SK-N-SH (cell line): ENCODE data around the gene KBTBD8. TPM values are rescaled to one million over a fixed set of nuclear protein-coding genes. Genes with fewer than 3 reads are reported as not detected.

Source experiments
- CTCF ChIA-PET: fragments of 300-600, 350-600 bp; formaldehyde crosslinking; extraction: SDS; loops from one replicate; lab custom pipeline; 2021; lab: Yijun Ruan, JAX
- POLR2A ChIA-PET: fragments of 350-600 bp; sonication (Branson Sonifier 250); formaldehyde crosslinking; extraction: SDS; loops from one replicate; lab custom pipeline; 2020; ENCODE audit warnings: antibody characterized with exemption, inconsistent platforms; lab: Yijun Ruan, JAX
- DNase-seq: peaks from one replicate; pipeline ENCODE4 v3.0.0; 2012
- H2AFZ ChIP-seq: fragments of 200-600 bp; sonication (generic); 2 replicates; pipeline ENCODE4 v1.8.1; 2016; ENCODE audit warnings: antibody characterized with exemption, mild to moderate bottlenecking, low read depth
- H3F3A ChIP-seq: fragments of 200-600 bp; sonication (generic); replicated peaks from 2 replicates; pipeline ENCODE3; 2016; ENCODE audit warnings: antibody characterized with exemption, mild to moderate bottlenecking; ENCODE audit not compliant: insufficient read depth
- H3K27ac ChIP-seq, 2 experiments: fragments of 200-500 bp in 1 of 2; fragments of 200-600 bp in 1 of 2; sonication (Bioruptor generic) in 1 of 2; sonication (generic), shearing (Covaris generic) in 1 of 2; 2 replicates each; pipeline versions ENCODE4 v1.5.1 to v1.6.1; 2014 to 2016; ENCODE audit warnings: low read depth in 2 of 2, inconsistent platforms in 1 of 2, low read length in 1 of 2, mild to moderate bottlenecking in 1 of 2, mixed read lengths in 1 of 2
- H3K27me3 ChIP-seq: fragments of 200-600 bp; sonication (generic), shearing (Covaris generic); 2 replicates; pipeline ENCODE4 v1.6.1; 2016; ENCODE audit warnings: mixed run types; ENCODE audit not compliant: insufficient read depth
- H3K36me3 ChIP-seq, 2 experiments: fragments of 200-500 bp in 1 of 2; fragments of 200-600 bp in 1 of 2; sonication (Bioruptor generic) in 1 of 2; sonication (generic) in 1 of 2; replicated peaks in 1 of 2; 2 replicates each; pipeline versions ENCODE3 to v1.5.1; 2014 to 2016; ENCODE audit warnings: low read length in 1 of 2, mild to moderate bottlenecking in 1 of 2; ENCODE audit not compliant: insufficient read depth in 2 of 2, control insufficient read depth in 1 of 2
- H3K4me1 ChIP-seq, 2 experiments: fragments of 200-500 bp in 1 of 2; fragments of 200-600 bp in 1 of 2; sonication (Bioruptor generic) in 1 of 2; sonication (generic), shearing (Covaris generic) in 1 of 2; 2 replicates each; pipeline versions ENCODE4 v1.5.1 to v1.6.1; 2014 to 2016; ENCODE audit warnings: low read depth in 1 of 2, low read length in 1 of 2, mixed run types in 1 of 2; ENCODE audit not compliant: insufficient read depth in 2 of 2, control insufficient read depth in 1 of 2
- H3K4me2 ChIP-seq: fragments of 200-600 bp; sonication (generic), shearing (Covaris generic); 2 replicates; pipeline ENCODE4 v1.6.1; 2017; ENCODE audit warnings: mixed run types
- H3K4me3 ChIP-seq, 2 experiments: fragments of 200-500 bp in 1 of 2; fragments of 200-600 bp in 1 of 2; sonication (Bioruptor generic) in 1 of 2; sonication (generic), shearing (Covaris generic) in 1 of 2; 2 replicates each; pipeline versions ENCODE4 v1.5.1 to v1.8.1; 2014 to 2016; ENCODE audit warnings: low read depth in 2 of 2, inconsistent platforms in 1 of 2, low read length in 1 of 2, mild to moderate bottlenecking in 1 of 2, mixed read lengths in 1 of 2, moderate library complexity in 1 of 2
- H3K79me2 ChIP-seq: fragments of 200-600 bp; sonication (generic); 2 replicates; pipeline ENCODE4 v1.8.1; 2017; ENCODE audit warnings: mild to moderate bottlenecking; ENCODE audit not compliant: insufficient read depth
- H3K9ac ChIP-seq: fragments of 200-600 bp; sonication (generic); 2 replicates; pipeline ENCODE4 v1.6.1; 2017; ENCODE audit warnings: mixed run types
- H3K9me2 ChIP-seq: fragments of 200-600 bp; sonication (generic); 2 replicates; pipeline ENCODE4 v1.6.1; 2017; ENCODE audit warnings: mixed run types
- H3K9me3 ChIP-seq: fragments of 200-600 bp; sonication (generic); 2 replicates; pipeline ENCODE4 v1.6.1; 2017; ENCODE audit warnings: mixed run types, mild to moderate bottlenecking, moderate library complexity
- H4K20me1 ChIP-seq: fragments of 200-600 bp; sonication (generic); 2 replicates; pipeline ENCODE4 v1.6.1; 2017; ENCODE audit warnings: mild to moderate bottlenecking, mixed run types; ENCODE audit not compliant: insufficient read depth
- CHD2 ChIP-seq: fragments of 150-350 bp; IDR thresholded peaks from 2 replicates; pipeline ENCODE4 v1.6.1; 2018; ENCODE audit warnings: low read length; ENCODE audit not compliant: partially characterized antibody
- FOXJ3 ChIP-seq: sonication (generic); formaldehyde crosslinking; IDR thresholded peaks from 2 replicates; pipeline ENCODE4 v1.5.1; 2020; ENCODE audit warnings: mild to moderate bottlenecking, missing genetic modification reagents
- FOXM1 ChIP-seq: IDR thresholded peaks from 2 replicates; pipeline ENCODE4 v1.4.0; 2012; ENCODE audit warnings: low read depth, mild to moderate bottlenecking
- GABPA ChIP-seq: IDR thresholded peaks from 2 replicates; pipeline ENCODE4 v1.4.0; 2012; ENCODE audit warnings: low read depth, mild to moderate bottlenecking
- JUND ChIP-seq: IDR thresholded peaks from 2 replicates; pipeline ENCODE4 v1.4.0; 2012
- MEF2A ChIP-seq: IDR thresholded peaks from 2 replicates; pipeline ENCODE4 v1.4.0; 2012; ENCODE audit warnings: low read depth, borderline replicate concordance
- NFIC ChIP-seq: IDR thresholded peaks from 2 replicates; pipeline ENCODE4 v1.4.0; 2012; ENCODE audit warnings: borderline replicate concordance
- PBX3 ChIP-seq: IDR thresholded peaks from 2 replicates; pipeline ENCODE4; 2012
- RAD21 ChIP-seq: IDR thresholded peaks from 2 replicates; pipeline ENCODE4 v1.6.1; 2012; ENCODE audit warnings: mild to moderate bottlenecking, low read length
- TEAD4 ChIP-seq: IDR thresholded peaks from 2 replicates; pipeline ENCODE4 v1.4.0; 2012; ENCODE audit warnings: mild to moderate bottlenecking, borderline replicate concordance; ENCODE audit not compliant: insufficient read depth
- ZBTB33 ChIP-seq: IDR thresholded peaks from 2 replicates; pipeline ENCODE4 v1.4.0; 2012; ENCODE audit warnings: low read depth, borderline replicate concordance
- WGBS: methylation state at CpG from one replicate; pipeline ENCODE4 v1.1.6; 2017; ENCODE audit warnings: low lambda C conversion rate; 5-methylcytosine and 5-hydroxymethylcytosine counted together
- polyA plus RNA-seq, 3 experiments: library from polyadenylated mRNA; depleted of rRNA; stranded (reverse); fragments of >200 nt; gene quantifications; 2 replicates each; pipeline ENCODE4 v1.2.3, GENCODE V29; 2012

The KBTBD8 gene
- polyA plus RNA-seq, 1 of the 3 experiments (the other 2 are of a cell fraction) = 0.36 TPM

GRCh38 chr3:67008388-67008787, 10.3 kb downstream of the KBTBD8 start (continued):
- no peak for TF ChIP-seq PBX3

GRCh38 chr3:67009716-67010115, 11.6 kb downstream of the KBTBD8 start:
- Histone ChIP-seq H3K27me3 (no peaks in the 10 kb centered on the region), H3K9ac (no peak overlapping the region), H3F3A (no peaks in the 10 kb centered on the region), H3K4me2 (no peak overlapping the region), H3K36me3 (peaks cover 5 to 12% of the 10 kb centered on the region in 2 experiments), H3K79me2 (no peaks in the 10 kb centered on the region), H3K9me3 (no peaks in the 10 kb centered on the region), H4K20me1 (no peaks in the 10 kb centered on the region), H3K9me2 (no peaks in the 10 kb centered on the region), H3K4me3 (no peak overlapping the region), H2AFZ (no peak overlapping the region), H3K4me1 (no peaks in the 10 kb centered on the region), H3K27ac (no peak overlapping the region)
- ChIA-PET POLR2A (no interaction called here), CTCF (interaction anchor here (0.7 kb wide), 1 partner anchor 108 kb away, joined by 3 read pairs; no protein-coding TSS in a partner anchor)
- TF ChIP-seq MEF2A (no peak), JUND (no peak), ZBTB33 (no peak), NFIC (no peak), FOXJ3 (CRISPR knock-in tag) (no peak)
- DNase-seq = no peak
- 80% methylated on average over 3 of the region's 3 CpGs for WGBS

- WGBS = 89% methylated on average over 6 of the region's 6 CpGs
- DNase-seq = no peak
- no peak overlapping the region for H3K4me2 ChIP-seq
- no peak for TF ChIP-seq GABPA
- no peak for TF ChIP-seq TEAD4
- no peak for TF ChIP-seq MEF2A
- no peak for TF ChIP-seq CHD2
- TF ChIP-seq JUND = no peak
- no peak for TF ChIP-seq RAD21
- TF ChIP-seq FOXM1 = no peak
- TF ChIP-seq, all 33 proteins: peak for 0
- Histone ChIP-seq H3K27ac (no peak overlapping the region), H3K27me3 (no peaks in the 10 kb centered on the region), H3F3A (no peaks in the 10 kb centered on the region), H3K79me2 (no peaks in the 10 kb centered on the region; the same call in 1 of the 2 replicates), H3K9me3 (no peaks in the 10 kb centered on the region; the same call in 1 of the 2 replicates), H2AFZ (no peak overlapping the region), H3K4me1 (no peaks in the 10 kb centered on the region), H3K9me2 (no peaks in the 10 kb centered on the region), H3K36me3 (peaks cover 5 to 12% of the 10 kb centered on the region in 2 experiments), H3K9ac (no peak overlapping the region), H3K4me3 (no peak overlapping the region), H4K20me1 (no peaks in the 10 kb centered on the region)
- ChIA-PET POLR2A (no interaction called here), CTCF (no interaction called here)
Observed at GRCh38 chr3:67011414-67012131, 13.5 kb downstream of the KBTBD8 start.
